GM20000 (cell line): ENCODE results near the gene NKAIN2.

Experiments used
- DNase-seq: peaks from one replicate; pipeline ENCODE4 v3.0.0; 2012; ENCODE audit warnings: low spot score
- CTCF ChIP-seq: IDR thresholded peaks from 2 replicates; pipeline ENCODE4 v1.5.1; 2012; ENCODE audit warnings: mild to moderate bottlenecking, control low read depth; ENCODE audit errors: extremely low read depth, missing control alignments

Gene NKAIN2

GRCh38 chr6:124796464-124796970 is 992.9 kb downstream of the NKAIN2 start:
- DNase-seq: no peak
- no peak for TF ChIP-seq CTCF

GRCh38 chr6:124797224-124797623 is 993.6 kb downstream of the NKAIN2 start:
- DNase-seq: no peak
- TF ChIP-seq CTCF: no peak

GRCh38 chr6:124798942-124799496 is 995.4 kb downstream of the NKAIN2 start:
- TF ChIP-seq CTCF: no peak
- DNase-seq: no peak

- no peak for TF ChIP-seq CTCF
- DNase-seq: no peak
These were observed 996.0 kb downstream of the NKAIN2 start for GRCh38 chr6:124799638-124800037.

GRCh38 chr6:124800222-124800621 is 996.6 kb downstream of the NKAIN2 start:
- DNase-seq: no peak
- TF ChIP-seq CTCF: no peak

GRCh38 chr6:124812067-124812466 is 1008.4 kb downstream of the NKAIN2 start:
- DNase-seq: no peak
- no peak for TF ChIP-seq CTCF

GRCh38 chr6:124819346-124819745 is 1015.7 kb downstream of the NKAIN2 start:
- TF ChIP-seq CTCF: no peak
- no peak for DNase-seq
